ENCODE data around the gene RABEP2. TPM values are rescaled to one million over a fixed set of nuclear protein-coding genes. Genes with fewer than 3 reads are reported as not detected.
A peak's percentile ranks its signal among the peaks of the same experiment; 100 is the strongest.

RABEP2 gene
- total and polyA plus RNA-seq, 9 of the 15 experiments (the other 6 are each of a cell fraction or from before 2014, with no cell fraction given) = 0.15 to 13.4 (median 3.5) TPM

- no peaks in the 10 kb centered on the region for H3K9me1 ChIP-seq (ENCODE audit: control insufficient read depth, insufficient read depth, low read length)
- in situ Hi-C loops (cut with MboI) (loop anchor here (25.0 kb wide), 1 partner anchor 498 kb away; no protein-coding TSS in a partner anchor), intact Hi-C loops (cut with micrococcal nuclease) (loop anchor here (5.0 kb wide), 1 partner anchor 53 kb away; no protein-coding TSS in a partner anchor)
- no peak overlapping the region; the same call in 1 of the 2 replicates for H2AFZ ChIP-seq (ENCODE audit: low read depth, low read length)
- no peak overlapping the region for H3K27ac ChIP-seq (ENCODE audit: extremely low read depth, low read depth, low read length)
- peak overlapping the region; percentile 98 for H3K4me2 ChIP-seq (ENCODE audit: insufficient read depth, low read length)
- no peaks in the 10 kb centered on the region for H3K36me3 ChIP-seq (ENCODE audit: control insufficient read depth, insufficient read depth, low read length)
- no TSS peak for BruUV-seq (replicated peaks)
- H3K4me1 ChIP-seq (replicated peaks in 1 of 2; ENCODE audit: control insufficient read depth in 2 of 2, insufficient read depth in 2 of 2, low read length in 2 of 2) = peaks cover 8 to 48% of the 10 kb centered on the region in 2 experiments; a peak in 4 of 5 replicates
- 58% methylated on average over 4 of the region's 4 CpGs for WGBS (ENCODE audit: insufficient coverage, low coverage, missing lambda C conversion rate)
- no peaks in the 10 kb centered on the region for H3K27me3 ChIP-seq (ENCODE audit: control insufficient read depth in 2 of 2, insufficient read depth in 2 of 2, low read length in 2 of 2)
- H3K4me3 ChIP-seq = peak overlapping the region; percentile 48
- peak; percentile 72 for FAIRE-seq
- H4K20me1 ChIP-seq (replicated peaks; ENCODE audit: control insufficient read depth, insufficient read depth, low read length) = no peaks in the 10 kb centered on the region
- ChIA-PET POLR2A (interaction anchor here (0.6 kb wide), 2 partner anchors 72 to 616 kb away, joined by 3 read pairs; partner anchors contain the start of gene SH2B1), CTCF (ENCODE audit: low intra/inter-chr PET ratio) (no interaction called here)
- H3K79me2 ChIP-seq (ENCODE audit: control insufficient read depth, insufficient read depth, low read length) = peaks cover 9% of the 10 kb centered on the region
- H3K9me3 ChIP-seq (replicated peaks; ENCODE audit: control insufficient read depth, insufficient read depth, low read depth, low read length) = no peaks in the 10 kb centered on the region
- no peak for ATAC-seq
- peak overlapping the region; percentile 68 to 70; a peak in 3 of 4 replicates for H3K9ac ChIP-seq (ENCODE audit: insufficient read depth in 1 of 2, low read depth in 2 of 2, low read length in 2 of 2)
- peak in 2 of 4 experiments; percentile 42 to 51 for DNase-seq (ENCODE audit: extremely low read depth in 1 of 4, low spot score in 3 of 4)
- TF ChIP-seq SMARCA4 (IDR thresholded peaks at IDR 0.05) = peak; percentile 44; the same call in 1 of the 2 replicates
- peak; percentile 61; the same call in 1 of the 2 replicates for TF ChIP-seq JUN (IDR thresholded peaks at IDR 0.05; ENCODE audit: borderline replicate concordance, low read depth, low read length)
- TF ChIP-seq JUN (CRISPR knock-in tag; IDR thresholded peaks at IDR 0.05; ENCODE audit: borderline replicate concordance) = no peak
- no peak for TF ChIP-seq ZNF696 (CRISPR knock-in tag; conservative IDR thresholded peaks at IDR 0.05)
- TF ChIP-seq, protein P1, sequence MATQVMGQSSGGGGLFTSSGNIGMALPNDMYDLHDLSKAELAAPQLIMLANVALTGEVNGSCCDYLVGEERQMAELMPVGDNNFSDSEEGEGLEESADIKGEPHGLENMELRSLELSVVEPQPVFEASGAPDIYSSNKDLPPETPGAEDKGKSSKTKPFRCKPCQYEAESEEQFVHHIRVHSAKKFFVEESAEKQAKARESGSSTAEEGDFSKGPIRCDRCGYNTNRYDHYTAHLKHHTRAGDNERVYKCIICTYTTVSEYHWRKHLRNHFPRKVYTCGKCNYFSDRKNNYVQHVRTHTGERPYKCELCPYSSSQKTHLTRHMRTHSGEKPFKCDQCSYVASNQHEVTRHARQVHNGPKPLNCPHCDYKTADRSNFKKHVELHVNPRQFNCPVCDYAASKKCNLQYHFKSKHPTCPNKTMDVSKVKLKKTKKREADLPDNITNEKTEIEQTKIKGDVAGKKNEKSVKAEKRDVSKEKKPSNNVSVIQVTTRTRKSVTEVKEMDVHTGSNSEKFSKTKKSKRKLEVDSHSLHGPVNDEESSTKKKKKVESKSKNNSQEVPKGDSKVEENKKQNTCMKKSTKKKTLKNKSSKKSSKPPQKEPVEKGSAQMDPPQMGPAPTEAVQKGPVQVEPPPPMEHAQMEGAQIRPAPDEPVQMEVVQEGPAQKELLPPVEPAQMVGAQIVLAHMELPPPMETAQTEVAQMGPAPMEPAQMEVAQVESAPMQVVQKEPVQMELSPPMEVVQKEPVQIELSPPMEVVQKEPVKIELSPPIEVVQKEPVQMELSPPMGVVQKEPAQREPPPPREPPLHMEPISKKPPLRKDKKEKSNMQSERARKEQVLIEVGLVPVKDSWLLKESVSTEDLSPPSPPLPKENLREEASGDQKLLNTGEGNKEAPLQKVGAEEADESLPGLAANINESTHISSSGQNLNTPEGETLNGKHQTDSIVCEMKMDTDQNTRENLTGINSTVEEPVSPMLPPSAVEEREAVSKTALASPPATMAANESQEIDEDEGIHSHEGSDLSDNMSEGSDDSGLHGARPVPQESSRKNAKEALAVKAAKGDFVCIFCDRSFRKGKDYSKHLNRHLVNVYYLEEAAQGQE (IDR thresholded peaks at IDR 0.05; ENCODE audit: borderline replicate concordance) = peak; percentile 67
- TF ChIP-seq, protein P1 (CRISPR knock-in tag; IDR thresholded peaks at IDR 0.05; ENCODE audit: low read depth) = no peak
- peak in 1 of 2 experiments; percentile 21; a peak in 1 of 4 replicates for TF ChIP-seq RCOR1 (IDR thresholded peaks at IDR 0.05; ENCODE audit: borderline replicate concordance in 1 of 2, low read depth in 2 of 2, low read length in 2 of 2)
- no peak for TF ChIP-seq ETS2 (tag; IDR thresholded peaks at IDR 0.05; ENCODE audit: borderline replicate concordance, poor library complexity, severe bottlenecking)
- TF ChIP-seq IRF2 (CRISPR knock-in tag; IDR thresholded peaks at IDR 0.05) = no peak
- no peak for TF ChIP-seq HCFC1 (IDR thresholded peaks at IDR 0.05; ENCODE audit: low read depth, low read length)
- TF ChIP-seq ZBTB33 (CRISPR knock-in tag; IDR thresholded peaks at IDR 0.05) = no peak
- 0 out of 2 replicates have a peak, but pooled peaks have one; percentile 18 for TF ChIP-seq NFE2 (IDR thresholded peaks at IDR 0.05; ENCODE audit: low read depth)
Observed at GRCh38 chr16:28935346-28935745, 10.3 kb upstream of the RABEP2 start.
